ENCODE results near the gene GNE. TPM values are rescaled to one million over a fixed set of nuclear protein-coding genes. Genes with fewer than 3 reads are reported as not detected.

GNE gene
- 10.8 and 12.3 TPM in 2 replicates for total RNA-seq

GRCh38 chr9:36258208-36258995 is at the start of gene GNE:
Gene GNE, minus strand, starts transcription at chr9:36258448. Its CDS starts 9,093 bp downstream, at chr9:36249355.

DNA sequence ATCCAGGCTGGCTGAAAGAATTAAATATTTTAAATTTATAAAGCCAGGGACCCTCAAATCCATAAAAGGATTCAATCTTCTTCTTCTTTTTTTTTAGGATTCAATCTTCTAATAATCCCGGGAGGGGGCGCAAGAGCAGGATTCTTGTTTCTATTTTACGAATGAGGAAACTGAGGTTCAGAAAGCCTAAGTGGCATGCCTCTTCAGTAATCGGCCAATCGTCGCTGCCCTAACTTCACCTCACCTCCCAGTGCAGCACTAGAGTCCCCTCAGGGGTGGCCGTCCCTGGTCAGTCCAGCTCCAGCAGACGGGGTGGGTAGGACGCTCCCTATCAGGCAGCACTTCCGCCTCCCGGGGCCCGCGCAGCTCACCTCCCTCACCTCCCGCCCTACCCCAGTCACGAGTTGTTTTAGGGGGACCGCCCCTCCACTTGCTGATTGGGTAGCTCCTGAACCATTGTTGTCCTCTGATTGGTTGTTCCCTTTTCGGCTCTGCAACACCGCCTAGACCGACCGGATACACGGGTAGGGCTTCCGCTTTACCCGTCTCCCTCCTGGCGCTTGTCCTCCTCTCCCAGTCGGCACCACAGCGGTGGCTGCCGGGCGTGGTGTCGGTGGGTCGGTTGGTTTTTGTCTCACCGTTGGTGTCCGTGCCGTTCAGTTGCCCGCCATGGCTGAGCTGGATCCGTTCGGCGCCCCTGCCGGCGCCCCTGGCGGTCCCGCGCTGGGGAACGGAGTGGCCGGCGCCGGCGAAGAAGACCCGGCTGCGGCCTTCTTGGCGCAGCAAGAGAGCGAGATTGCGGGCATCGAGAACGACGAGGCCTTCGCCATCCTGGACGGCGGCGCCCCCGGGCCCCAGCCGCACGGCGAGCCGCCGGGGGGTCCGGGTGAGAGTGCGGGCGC is 67.6 kb downstream of the GNE start, which contains the start of gene CLTA:
Gene CLTA (plus strand): TSS at position 534 of the 902 bp plus-strand sequence. CDS start 136 bp downstream, at position 670.

GRCh38 chr9:36169166-36169565 is 89.1 kb downstream of the GNE start, which contains the start of gene CCIN:
Gene CCIN, plus strand, starts transcription at chr9:36169388. Its CDS starts 115 bp downstream, at chr9:36169503.

Small RNA genes lying within 50 kb of the gene (small RNA-seq; reads per million reads assigned to genes)
- gene RNU4-53P: not detected

Other genes with a start within 250 kb of the GNE start
- 14.1 and 24.8 TPM in 2 replicates for gene RECK, start 221.5 kb downstream of the GNE start, total RNA-seq
- 15.2 and 37.2 TPM in 2 replicates for gene GLIPR2, start 121.7 kb downstream of the GNE start, total RNA-seq
- gene CCIN, start 89.1 kb downstream of the GNE start, total RNA-seq: 0.10 and 0.65 TPM in 2 replicates
- gene CLTA, start 67.5 kb downstream of the GNE start, total RNA-seq: 275 and 279 TPM in 2 replicates
- gene RNF38, start 141.8 kb upstream of the GNE start, total RNA-seq: 35.3 and 37.1 TPM in 2 replicates

All from vein endothelial cell (primary cell).